GM15510 (cell line): ENCODE data around the gene CBFA2T2.

Experiments
- POLR2A ChIP-seq: IDR thresholded peaks from 3 replicates; pipeline ENCODE4 v1.6.1; 2011; ENCODE audit warnings: borderline replicate concordance; ENCODE audit not compliant: insufficient read length; ENCODE audit errors: extremely low read depth

CBFA2T2 gene

GRCh38 chr20:33689493-33689892, 199.6 kb downstream of the CBFA2T2 start:
- TF ChIP-seq POLR2A, result no peak

GRCh38 chr20:33689973-33690372, 200.1 kb downstream of the CBFA2T2 start:
- TF ChIP-seq POLR2A, result no peak

GRCh38 chr20:33693289-33693688, 203.4 kb downstream of the CBFA2T2 start:
- no peak for TF ChIP-seq POLR2A

GRCh38 chr20:33693741-33694638, 204.1 kb downstream of the CBFA2T2 start:
- no peak for TF ChIP-seq POLR2A

GRCh38 chr20:33694639-33695012, 204.7 kb downstream of the CBFA2T2 start:
- TF ChIP-seq POLR2A, result no peak

- no peak for TF ChIP-seq POLR2A
Measured at GRCh38 chr20:33696448-33696847, 206.6 kb downstream of the CBFA2T2 start.

GRCh38 chr20:33697129-33697528, 207.2 kb downstream of the CBFA2T2 start:
- no peak for TF ChIP-seq POLR2A
